Ishikawa (cell line): ENCODE results near the gene AHCYL2.

Experiments used
- CEBPB ChIP-seq: IDR thresholded peaks from 2 replicates; pipeline ENCODE4 v1.6.1; 2012
- CREB1 ChIP-seq: IDR thresholded peaks from 2 replicates; pipeline ENCODE4 v1.6.1; 2012; ENCODE audit warnings: low read depth
- EGR1 ChIP-seq: IDR thresholded peaks from 2 replicates; pipeline ENCODE4 v1.6.1; 2012
- EP300 ChIP-seq: IDR thresholded peaks from 2 replicates; pipeline ENCODE4 v1.6.1; 2012; ENCODE audit warnings: borderline replicate concordance
- FOXM1 ChIP-seq: IDR thresholded peaks from 2 replicates; pipeline ENCODE4 v1.6.1; 2012; ENCODE audit warnings: low read depth, borderline replicate concordance
- MAX ChIP-seq: IDR thresholded peaks from 2 replicates; pipeline ENCODE4 v1.6.1; 2012
- NFIC ChIP-seq: IDR thresholded peaks from 2 replicates; pipeline ENCODE4 v1.6.1; 2012
- RAD21 ChIP-seq: IDR thresholded peaks from 2 replicates; pipeline ENCODE4 v1.6.1; 2012; ENCODE audit warnings: low read depth
- REST ChIP-seq: IDR thresholded peaks from 2 replicates; pipeline ENCODE4 v1.6.1; 2012; ENCODE audit warnings: low read depth, mild to moderate bottlenecking
- TAF1 ChIP-seq: IDR thresholded peaks from 2 replicates; pipeline ENCODE4 v1.6.1; 2012; ENCODE audit warnings: low read depth, mild to moderate bottlenecking
- TCF12 ChIP-seq: IDR thresholded peaks from 2 replicates; pipeline ENCODE4 v1.6.1; 2012; ENCODE audit warnings: low read depth
- TEAD4 ChIP-seq: IDR thresholded peaks from 2 replicates; pipeline ENCODE4 v1.6.1; 2012
- YY1 ChIP-seq: IDR thresholded peaks from 2 replicates; pipeline ENCODE4 v1.6.1; 2012; ENCODE audit warnings: low read depth
- ZBTB7A ChIP-seq: IDR thresholded peaks from 2 replicates; pipeline ENCODE4 v1.6.1; 2012; ENCODE audit warnings: low read depth
- TF ChIP-seq, protein P1 (sequence below): IDR thresholded peaks from 2 replicates; pipeline ENCODE4 v1.6.1; 2012

AHCYL2 gene

DNA sequence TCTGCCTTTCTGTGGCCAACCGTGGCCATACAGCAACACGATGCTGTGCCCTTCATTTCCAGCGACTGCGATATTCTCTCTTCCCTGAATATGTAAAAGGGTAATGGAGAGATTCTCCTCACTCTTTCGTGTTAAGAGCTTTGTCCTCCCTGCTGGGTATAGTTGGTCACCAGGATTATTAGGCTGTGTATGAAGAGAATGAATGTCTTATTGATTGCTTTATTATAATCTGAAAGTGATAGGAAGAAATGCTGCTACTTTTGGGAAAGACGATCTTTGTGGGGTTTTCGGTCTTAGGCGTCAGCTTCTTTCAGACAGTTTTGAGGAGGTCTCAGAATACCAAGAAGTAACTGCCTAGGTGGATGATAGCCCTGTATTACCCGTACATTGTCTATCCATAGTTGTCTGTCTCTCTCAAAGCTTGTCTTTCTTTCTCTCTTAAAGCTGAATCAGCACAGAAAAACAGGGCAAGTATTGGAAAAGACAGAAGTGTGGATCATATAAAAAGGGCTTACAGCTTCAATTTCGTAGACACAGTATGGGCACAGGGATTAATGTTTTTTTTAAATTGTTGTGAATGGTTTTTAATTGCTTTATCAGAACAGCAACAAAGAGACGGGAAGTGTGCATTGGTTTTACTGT, 1.2 kb downstream of the AHCYL2 start:
- TF ChIP-seq ZBTB7A (no peak), REST (no peak), NFIC (no peak), TCF12 (no peak), TAF1 (no peak), CREB1 (no peak), TEAD4 (no peak), CEBPB (no peak), YY1 (no peak), EGR1 (no peak), MAX (no peak), RAD21 (no peak), EP300 (no peak)
- TF ChIP-seq, protein P1, sequence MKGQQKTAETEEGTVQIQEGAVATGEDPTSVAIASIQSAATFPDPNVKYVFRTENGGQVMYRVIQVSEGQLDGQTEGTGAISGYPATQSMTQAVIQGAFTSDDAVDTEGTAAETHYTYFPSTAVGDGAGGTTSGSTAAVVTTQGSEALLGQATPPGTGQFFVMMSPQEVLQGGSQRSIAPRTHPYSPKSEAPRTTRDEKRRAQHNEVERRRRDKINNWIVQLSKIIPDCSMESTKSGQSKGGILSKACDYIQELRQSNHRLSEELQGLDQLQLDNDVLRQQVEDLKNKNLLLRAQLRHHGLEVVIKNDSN, result no peak

- TF ChIP-seq TAF1 (no peak), CREB1 (no peak), FOXM1 (no peak), YY1 (no peak), EP300 (no peak), MAX (no peak), RAD21 (no peak), EGR1 (no peak), NFIC (no peak), REST (no peak), TEAD4 (no peak), TCF12 (no peak), ZBTB7A (no peak), CEBPB (no peak)
- TF ChIP-seq, protein P1, result no peak
Observed at GRCh38 chr7:129227646-129228578, 3.1 kb downstream of the AHCYL2 start.

DNA sequence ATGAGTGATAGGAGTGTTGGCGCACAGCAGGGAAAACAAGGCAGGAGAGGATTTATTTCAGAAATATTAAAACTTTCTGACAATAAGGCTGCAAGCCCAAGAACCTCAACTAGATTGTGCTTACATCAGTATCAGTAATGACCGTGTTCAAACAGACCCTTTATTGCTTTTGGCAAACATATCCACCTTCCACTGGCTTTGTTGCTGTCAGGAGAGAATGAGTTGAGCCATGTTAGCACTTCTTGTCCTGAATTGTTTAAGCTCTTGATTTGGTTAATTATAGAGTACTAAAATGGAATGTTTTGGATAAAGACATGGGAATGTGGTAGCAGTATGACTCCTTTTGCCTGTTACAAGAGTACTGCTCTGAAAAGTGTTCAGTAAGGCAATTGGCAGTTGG, 3.8 kb downstream of the AHCYL2 start:
- TF ChIP-seq EP300 (no peak), MAX (no peak), CEBPB (no peak), FOXM1 (no peak), REST (no peak), ZBTB7A (no peak), NFIC (no peak), EGR1 (no peak), YY1 (no peak), TAF1 (no peak), CREB1 (no peak), TCF12 (no peak), RAD21 (no peak), TEAD4 (no peak)
- TF ChIP-seq, protein P1, result no peak
